Measurements from ENCODE around the gene HBG2.
A peak's percentile ranks its signal among the peaks of the same experiment; 100 is the strongest.

The HBG2 gene

GRCh38 chr11:5223146-5223545 is 31.4 kb downstream of the HBG2 start:
- TF ChIP-seq TCF12 (IDR thresholded peaks at IDR 0.05; ENCODE audit: low read depth) (no peak), FOXM1 (IDR thresholded peaks at IDR 0.05; ENCODE audit: borderline replicate concordance, low read depth) (no peak), TEAD4 (IDR thresholded peaks at IDR 0.05) (no peak), EGR1 (IDR thresholded peaks at IDR 0.05) (no peak), REST (IDR thresholded peaks at IDR 0.05; ENCODE audit: low read depth) (no peak), ZBTB7A (IDR thresholded peaks at IDR 0.05; ENCODE audit: low read depth) (no peak), USF1 (IDR thresholded peaks at IDR 0.05) (no peak), CEBPB (IDR thresholded peaks at IDR 0.05) (no peak), EP300 (IDR thresholded peaks at IDR 0.05; ENCODE audit: borderline replicate concordance) (no peak), NFIC (IDR thresholded peaks at IDR 0.05) (no peak), RAD21 (IDR thresholded peaks at IDR 0.05; ENCODE audit: low read depth) (no peak), TAF1 (IDR thresholded peaks at IDR 0.05; ENCODE audit: low read depth) (no peak), CREB1 (IDR thresholded peaks at IDR 0.05; ENCODE audit: low read depth) (no peak)

- TF ChIP-seq USF1 (IDR thresholded peaks at IDR 0.05) (no peak), TAF1 (IDR thresholded peaks at IDR 0.05; ENCODE audit: low read depth) (no peak), ZBTB7A (IDR thresholded peaks at IDR 0.05; ENCODE audit: low read depth) (no peak), EP300 (IDR thresholded peaks at IDR 0.05; ENCODE audit: borderline replicate concordance) (no peak), NFIC (IDR thresholded peaks at IDR 0.05) (no peak), CEBPB (IDR thresholded peaks at IDR 0.05) (no peak), MAX (IDR thresholded peaks at IDR 0.05) (no peak), YY1 (IDR thresholded peaks at IDR 0.05; ENCODE audit: low read depth) (no peak), RAD21 (IDR thresholded peaks at IDR 0.05; ENCODE audit: low read depth) (no peak)
Measured at GRCh38 chr11:5210376-5210885, 44.1 kb downstream of the HBG2 start.

GRCh38 chr11:5204787-5205186 is 49.8 kb downstream of the HBG2 start:
- TF ChIP-seq ZBTB7A (IDR thresholded peaks at IDR 0.05; ENCODE audit: low read depth) (no peak), YY1 (IDR thresholded peaks at IDR 0.05; ENCODE audit: low read depth) (no peak), RAD21 (IDR thresholded peaks at IDR 0.05; ENCODE audit: low read depth) (peak; percentile 70), EP300 (IDR thresholded peaks at IDR 0.05; ENCODE audit: borderline replicate concordance) (no peak), USF1 (IDR thresholded peaks at IDR 0.05) (no peak)

- TF ChIP-seq TCF12 (IDR thresholded peaks at IDR 0.05; ENCODE audit: low read depth), result no peak
- TF ChIP-seq YY1 (IDR thresholded peaks at IDR 0.05; ENCODE audit: low read depth), result no peak
- TF ChIP-seq REST (IDR thresholded peaks at IDR 0.05; ENCODE audit: low read depth), result no peak
- TF ChIP-seq NFIC (IDR thresholded peaks at IDR 0.05), result no peak
- TF ChIP-seq ZBTB7A (IDR thresholded peaks at IDR 0.05; ENCODE audit: low read depth), result no peak
- TF ChIP-seq EP300 (IDR thresholded peaks at IDR 0.05; ENCODE audit: borderline replicate concordance), result no peak
- no peak for TF ChIP-seq TAF1 (IDR thresholded peaks at IDR 0.05; ENCODE audit: low read depth)
- no peak for TF ChIP-seq EGR1 (IDR thresholded peaks at IDR 0.05)
- TF ChIP-seq RAD21 (IDR thresholded peaks at IDR 0.05; ENCODE audit: low read depth), result no peak
- TF ChIP-seq TEAD4 (IDR thresholded peaks at IDR 0.05), result no peak
- no peak for TF ChIP-seq CREB1 (IDR thresholded peaks at IDR 0.05; ENCODE audit: low read depth)
- TF ChIP-seq CEBPB (IDR thresholded peaks at IDR 0.05), result no peak
- no peak for TF ChIP-seq MAX (IDR thresholded peaks at IDR 0.05)
- TF ChIP-seq USF1 (IDR thresholded peaks at IDR 0.05), result no peak
- TF ChIP-seq FOXM1 (IDR thresholded peaks at IDR 0.05; ENCODE audit: borderline replicate concordance, low read depth), result no peak
Measured at GRCh38 chr11:5203366-5203765, 51.2 kb downstream of the HBG2 start.

Data from Ishikawa (cell line).